Subcutaneous abdominal adipose tissue (tissue), 5 donors: ENCODE results near the gene PAX5.
A peak's percentile ranks its signal among the peaks of the same experiment; 100 is the strongest.

Experiments used
- H3K27ac ChIP-seq: one replicate; pipeline ENCODE4 v1.7.0; 2013; ENCODE audit warnings: low read depth, mild to moderate bottlenecking, inconsistent platforms, low read length, moderate library complexity
- H3K27me3 ChIP-seq, 5 donors: one replicate each; pipeline ENCODE4 v1.7.0; 2013; ENCODE audit warnings: low read length in 5 of 5, inconsistent platforms in 1 of 5; ENCODE audit not compliant: control insufficient read depth in 5 of 5, insufficient read depth in 4 of 5
- H3K36me3 ChIP-seq, 5 donors: one replicate each; pipeline ENCODE4 v1.7.0; 2013; ENCODE audit warnings: low read length in 5 of 5; ENCODE audit not compliant: control insufficient read depth in 5 of 5, insufficient read depth in 5 of 5
- H3K4me1 ChIP-seq, 5 donors: one replicate each; pipeline ENCODE4 v1.7.0; 2013; ENCODE audit warnings: low read length in 5 of 5, mild to moderate bottlenecking in 3 of 5, moderate library complexity in 1 of 5; ENCODE audit not compliant: control insufficient read depth in 5 of 5, insufficient read depth in 5 of 5
- H3K4me3 ChIP-seq, 5 donors: one replicate each; pipeline ENCODE4 v1.7.0; 2013; ENCODE audit warnings: low read length in 5 of 5, low read depth in 1 of 5
- H3K9ac ChIP-seq, 5 donors: one replicate each; pipeline ENCODE4 v1.7.0; 2013; ENCODE audit warnings: low read length in 5 of 5, mild to moderate bottlenecking in 4 of 5, moderate library complexity in 3 of 5
- H3K9me3 ChIP-seq, 5 donors: one replicate each; pipeline ENCODE4 v1.7.0; 2013; ENCODE audit warnings: low read length in 5 of 5; ENCODE audit not compliant: control insufficient read depth in 5 of 5
- donor health status: healthy.
- donor health status: healthy.
- donor health status: healthy.
- donor health status: healthy.
- donor health status: healthy.

Gene PAX5

GRCh38 chr9:36823934-36824333 is 210.1 kb downstream of the PAX5 start:
- H3K36me3 ChIP-seq: no peaks in the 10 kb centered on the region
- H3K4me3 ChIP-seq: no peak overlapping the region
- peaks cover 0 to 4% (median 0%) of the 10 kb centered on the region in 5 donors for H3K27me3 ChIP-seq
- no peak overlapping the region for H3K9ac ChIP-seq
- H3K9me3 ChIP-seq: peaks cover 0 to 3% (median 0%) of the 10 kb centered on the region in 5 donors
- H3K4me1 ChIP-seq: peaks cover 0 to 16% (median 13%) of the 10 kb centered on the region in 5 donors
- no peak overlapping the region for H3K27ac ChIP-seq

GRCh38 chr9:36823466-36823865 is 210.6 kb downstream of the PAX5 start:
- peaks cover 0 to 4% (median 0%) of the 10 kb centered on the region in 5 donors for H3K27me3 ChIP-seq
- H3K9ac ChIP-seq: no peak overlapping the region
- peaks cover 0 to 17% (median 16%) of the 10 kb centered on the region in 5 donors for H3K4me1 ChIP-seq
- H3K9me3 ChIP-seq: peaks cover 0 to 3% (median 0%) of the 10 kb centered on the region in 5 donors
- H3K27ac ChIP-seq: no peak overlapping the region
- no peaks in the 10 kb centered on the region for H3K36me3 ChIP-seq
- H3K4me3 ChIP-seq: no peak overlapping the region

GRCh38 chr9:36822201-36822600 is 211.9 kb downstream of the PAX5 start:
- no peak overlapping the region for H3K27ac ChIP-seq
- H3K4me1 ChIP-seq: peaks cover 0 to 23% (median 21%) of the 10 kb centered on the region in 5 donors
- no peak overlapping the region for H3K9ac ChIP-seq
- H3K9me3 ChIP-seq: no peaks in the 10 kb centered on the region
- H3K36me3 ChIP-seq: no peaks in the 10 kb centered on the region
- H3K4me3 ChIP-seq: no peak overlapping the region
- peaks cover 0 to 7% (median 0%) of the 10 kb centered on the region in 5 donors for H3K27me3 ChIP-seq

- peaks cover 0 to 9% (median 3%) of the 10 kb centered on the region in 5 donors for H3K27me3 ChIP-seq
- H3K4me1 ChIP-seq: peaks cover 0 to 37% (median 32%) of the 10 kb centered on the region in 5 donors
- H3K4me3 ChIP-seq: no peak overlapping the region
- no peak overlapping the region for H3K27ac ChIP-seq
- no peaks in the 10 kb centered on the region for H3K36me3 ChIP-seq
- H3K9ac ChIP-seq: no peak overlapping the region
- H3K9me3 ChIP-seq: no peaks in the 10 kb centered on the region
These were observed 213.6 kb downstream of the PAX5 start for GRCh38 chr9:36820392-36820861.

- Histone ChIP-seq H3K27me3 (peaks cover 0 to 9% (median 3%) of the 10 kb centered on the region in 5 donors), H3K4me3 (peak overlapping the region; percentile 13 to 63 (median 55)), H3K4me1 (peaks cover 2 to 47% (median 38%) of the 10 kb centered on the region in 5 donors), H3K9me3 (no peaks in the 10 kb centered on the region), H3K27ac (peak overlapping the region; percentile 84), H3K9ac (peak overlapping the region in 4 of 5 donors; percentile 33 to 79 (median 76)), H3K36me3 (no peaks in the 10 kb centered on the region)
These were observed 214.8 kb downstream of the PAX5 start for GRCh38 chr9:36818965-36819870.

GRCh38 chr9:36818242-36818938 is 215.7 kb downstream of the PAX5 start:
- Histone ChIP-seq H3K27ac (peak overlapping the region; percentile 84), H3K9ac (peak overlapping the region; percentile 33 to 79 (median 73)), H3K9me3 (no peaks in the 10 kb centered on the region), H3K36me3 (no peaks in the 10 kb centered on the region), H3K4me3 (peak overlapping the region; percentile 13 to 63 (median 55)), H3K4me1 (peaks cover 2 to 55% (median 44%) of the 10 kb centered on the region in 5 donors), H3K27me3 (peaks cover 0 to 9% (median 3%) of the 10 kb centered on the region in 5 donors)

- Histone ChIP-seq H3K9ac (peak overlapping the region in 2 of 5 donors; percentile 78 to 79), H3K27me3 (peaks cover 0 to 9% (median 3%) of the 10 kb centered on the region in 5 donors), H3K27ac (peak overlapping the region; percentile 84), H3K36me3 (no peaks in the 10 kb centered on the region), H3K4me3 (no peak overlapping the region), H3K9me3 (peaks cover 0 to 5% (median 0%) of the 10 kb centered on the region in 5 donors), H3K4me1 (peaks cover 2 to 66% (median 44%) of the 10 kb centered on the region in 5 donors)
These were observed 216.8 kb downstream of the PAX5 start for GRCh38 chr9:36817160-36817834.

- H3K36me3 ChIP-seq: no peaks in the 10 kb centered on the region
- peak overlapping the region; percentile 84 for H3K27ac ChIP-seq
- H3K9me3 ChIP-seq: peaks cover 0 to 6% (median 0%) of the 10 kb centered on the region in 5 donors
- H3K27me3 ChIP-seq: peaks cover 0 to 9% (median 3%) of the 10 kb centered on the region in 5 donors
- peak overlapping the region in 4 of 5 donors; percentile 0 to 20 (median 12) for H3K9ac ChIP-seq
- no peak overlapping the region for H3K4me3 ChIP-seq
- H3K4me1 ChIP-seq: peaks cover 2 to 67% (median 47%) of the 10 kb centered on the region in 5 donors
These were observed 217.7 kb downstream of the PAX5 start for GRCh38 chr9:36816371-36816770.

- H3K27me3 ChIP-seq: peaks cover 0 to 9% (median 3%) of the 10 kb centered on the region in 5 donors
- peak overlapping the region; percentile 84 for H3K27ac ChIP-seq
- peak overlapping the region in 4 of 5 donors; percentile 6 to 46 (median 12) for H3K9ac ChIP-seq
These were observed 218.3 kb downstream of the PAX5 start for GRCh38 chr9:36815566-36816348.

More at GRCh38 chr9:36815566-36816348, 218.3 kb downstream of the PAX5 start:
- no peaks in the 10 kb centered on the region for H3K36me3 ChIP-seq
- H3K4me1 ChIP-seq: peaks cover 2 to 67% (median 47%) of the 10 kb centered on the region in 5 donors
- no peak overlapping the region for H3K4me3 ChIP-seq
- H3K9me3 ChIP-seq: peaks cover 0 to 6% (median 0%) of the 10 kb centered on the region in 5 donors
